KG1 (cell line): ENCODE measurements around the gene TCF12.
A peak's percentile ranks its signal among the peaks of the same experiment; 100 is the strongest.

Experiments used
- DNase-seq: peaks from one replicate; lab custom pipeline; 2025; lab: John Stamatoyannopoulos, UW

Gene TCF12

DNA sequence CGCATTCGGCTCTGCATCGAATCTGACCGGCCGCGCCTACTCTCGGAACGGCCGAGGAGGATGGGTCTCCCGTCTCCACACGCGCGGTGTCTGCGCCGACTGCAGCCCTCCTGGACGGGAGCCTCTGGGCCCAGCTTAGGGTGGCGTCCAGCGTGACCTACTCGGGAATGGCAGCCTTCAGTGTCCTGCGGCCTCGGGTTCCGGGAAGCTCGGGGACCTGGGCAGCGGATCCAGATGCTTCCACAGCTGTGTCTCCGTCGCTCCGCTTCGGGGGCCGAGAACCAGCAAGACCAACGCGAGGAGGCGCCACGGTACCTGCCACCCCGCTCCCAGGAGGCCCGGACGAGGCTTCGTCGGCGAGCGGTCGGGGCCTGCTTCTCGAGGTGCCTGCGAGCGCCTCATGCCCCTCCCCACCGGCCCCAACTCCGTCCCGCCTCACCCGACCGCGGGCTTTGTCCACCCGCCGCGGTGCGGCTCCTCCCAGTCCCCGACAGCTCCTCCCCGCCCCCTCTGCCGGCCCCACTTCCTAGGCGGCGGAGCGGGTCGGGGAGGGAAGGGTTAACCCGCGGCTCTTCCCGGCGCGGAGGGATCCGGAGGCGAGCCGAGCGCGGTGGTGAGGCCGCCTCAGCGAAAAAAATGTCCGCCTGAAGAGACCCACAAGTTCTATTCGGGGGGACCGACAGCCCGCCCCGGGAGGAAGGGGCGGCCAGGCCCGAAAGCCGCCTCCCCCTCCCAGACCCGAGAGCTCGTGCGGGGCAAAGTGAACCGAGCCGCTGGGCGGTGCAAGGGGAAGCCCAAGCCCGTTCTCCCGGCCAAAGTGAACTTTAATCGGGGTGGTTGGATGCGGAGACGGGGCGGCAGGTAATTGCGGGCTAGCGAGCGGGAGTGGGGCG is at the start of gene TCF12:
Gene TCF12, plus strand, starts transcription at position 599 of the 893 bp plus-strand sequence. CDS start 1,270 bp downstream, outside the sequence.
- DNase-seq: peak; percentile 91

DNA sequence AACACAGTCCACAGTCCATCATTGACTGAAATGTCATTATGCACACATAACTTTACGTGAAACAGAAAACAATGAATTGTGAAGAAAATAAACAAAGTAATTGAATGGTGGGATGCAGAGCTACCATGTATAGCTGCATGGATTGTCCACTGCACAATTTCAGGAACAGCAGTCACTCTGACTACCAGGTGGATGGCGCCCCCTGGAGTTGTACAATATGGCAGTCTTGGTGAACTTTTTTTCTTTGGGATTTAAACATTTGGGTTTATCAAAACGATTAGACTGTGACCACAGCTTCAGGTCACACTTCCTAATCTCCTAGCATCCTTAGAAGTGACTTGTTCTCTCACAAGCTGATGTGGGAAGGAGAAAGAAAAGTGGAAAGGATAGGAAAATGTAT is 48.9 kb upstream of the TCF12 start:
- DNase-seq: no peak

DNA sequence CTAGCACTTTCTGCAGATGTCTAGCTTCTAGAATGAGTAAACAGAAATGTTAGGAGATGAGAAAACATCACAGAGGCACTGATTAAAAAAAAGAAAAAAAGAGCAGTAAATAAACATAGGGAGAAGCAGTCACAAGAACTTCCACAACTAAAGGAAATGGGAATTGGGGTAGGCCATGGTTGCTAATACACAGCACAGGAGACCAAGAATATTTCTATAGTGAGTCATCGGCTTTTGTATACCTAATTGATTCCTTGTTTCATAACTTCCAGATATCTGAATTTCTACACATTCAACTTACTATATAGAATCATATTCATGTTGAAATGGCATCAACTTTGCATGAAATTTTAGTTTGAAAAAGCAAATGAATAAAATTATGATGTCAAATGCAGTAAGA is 47.3 kb upstream of the TCF12 start:
- DNase-seq: no peak

DNA sequence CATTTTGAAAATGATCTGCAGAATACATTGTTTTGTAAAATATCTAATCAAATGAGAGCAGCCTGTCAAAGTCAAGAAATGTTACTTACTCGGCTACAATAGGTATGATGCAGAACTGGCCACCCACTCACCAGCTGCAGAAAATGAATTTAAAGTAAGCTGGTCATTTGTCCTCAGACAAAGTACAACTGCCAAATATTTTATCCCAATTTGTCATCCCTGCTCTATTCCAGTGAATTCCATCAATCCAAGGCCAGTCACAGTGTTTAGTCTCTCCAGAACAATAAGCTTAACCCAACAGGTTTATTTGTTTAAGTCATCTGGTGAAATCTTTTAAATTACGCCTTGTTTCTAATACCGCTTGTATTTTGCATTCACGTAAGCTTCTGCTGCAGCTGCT is 46.6 kb upstream of the TCF12 start:
- DNase-seq: no peak

DNA sequence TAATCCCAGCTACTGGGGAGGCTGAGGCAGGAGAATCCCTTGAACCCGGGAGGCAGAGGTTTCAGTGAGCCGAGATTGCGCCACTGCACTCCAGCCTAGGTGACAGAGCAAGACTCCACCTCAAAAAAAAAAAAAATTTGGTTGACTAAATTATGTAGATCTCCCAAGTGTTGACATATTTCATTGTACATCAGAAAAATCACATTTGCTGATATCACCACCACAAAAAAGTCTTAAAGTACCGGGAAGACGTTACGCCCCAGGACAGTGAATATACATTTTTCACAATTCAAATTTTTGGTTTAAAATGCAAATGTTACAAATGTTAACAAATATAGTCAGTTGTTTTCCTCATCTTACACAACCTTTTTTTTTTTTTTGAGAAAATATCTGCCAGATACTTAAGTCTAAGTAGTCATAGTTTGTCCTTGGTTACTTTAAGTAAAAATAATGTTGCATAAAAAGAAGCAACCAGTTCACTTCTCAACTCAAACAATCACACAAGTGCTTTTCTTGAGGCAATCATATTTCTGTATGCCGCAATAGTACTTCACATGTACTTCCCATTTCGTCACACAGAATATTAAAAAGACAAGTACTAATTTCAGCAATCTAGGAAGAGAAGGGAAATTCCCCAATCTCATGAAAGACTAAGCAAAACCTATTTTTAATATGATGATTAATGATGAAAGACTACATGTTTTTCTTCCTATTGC is 41.0 kb upstream of the TCF12 start:
- no peak for DNase-seq

DNA sequence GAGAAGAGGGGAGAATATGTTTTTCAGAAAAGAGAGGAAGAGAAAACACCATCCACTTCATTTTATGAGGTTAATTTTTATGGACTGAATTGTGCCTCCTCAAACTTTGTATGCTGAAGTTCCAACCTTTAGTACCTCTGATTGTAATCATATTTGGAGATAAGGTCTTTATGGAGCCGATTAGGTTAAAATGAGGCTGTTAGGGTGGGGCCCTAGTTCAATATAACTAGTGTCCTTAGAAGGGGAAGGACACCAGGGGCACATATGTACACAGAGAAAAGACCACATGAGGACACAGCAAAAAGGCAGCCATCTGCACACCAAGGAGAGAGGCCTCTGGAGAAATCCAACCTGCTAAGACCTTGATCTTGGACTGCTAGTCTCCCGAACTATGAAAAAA is 38.9 kb upstream of the TCF12 start:
- DNase-seq: no peak

DNA sequence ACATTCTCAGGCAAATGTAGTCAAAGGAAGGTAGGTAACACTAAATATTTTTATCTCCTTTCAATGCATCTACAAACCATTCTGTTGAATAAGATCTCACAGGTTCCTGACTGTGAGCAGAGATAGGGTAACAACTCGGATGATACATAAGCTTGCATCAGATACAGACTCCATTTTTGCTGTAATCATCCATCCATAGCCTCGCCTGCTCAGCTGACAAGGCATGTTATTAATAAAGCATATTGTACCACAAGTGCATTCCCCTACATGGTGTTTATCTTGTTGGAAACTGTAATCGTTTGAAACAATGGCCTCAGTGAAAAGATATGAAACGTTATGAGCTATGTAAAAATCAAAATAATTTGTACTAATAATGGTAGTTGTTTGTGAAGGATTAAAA is 35.4 kb upstream of the TCF12 start:
- DNase-seq: no peak

DNA sequence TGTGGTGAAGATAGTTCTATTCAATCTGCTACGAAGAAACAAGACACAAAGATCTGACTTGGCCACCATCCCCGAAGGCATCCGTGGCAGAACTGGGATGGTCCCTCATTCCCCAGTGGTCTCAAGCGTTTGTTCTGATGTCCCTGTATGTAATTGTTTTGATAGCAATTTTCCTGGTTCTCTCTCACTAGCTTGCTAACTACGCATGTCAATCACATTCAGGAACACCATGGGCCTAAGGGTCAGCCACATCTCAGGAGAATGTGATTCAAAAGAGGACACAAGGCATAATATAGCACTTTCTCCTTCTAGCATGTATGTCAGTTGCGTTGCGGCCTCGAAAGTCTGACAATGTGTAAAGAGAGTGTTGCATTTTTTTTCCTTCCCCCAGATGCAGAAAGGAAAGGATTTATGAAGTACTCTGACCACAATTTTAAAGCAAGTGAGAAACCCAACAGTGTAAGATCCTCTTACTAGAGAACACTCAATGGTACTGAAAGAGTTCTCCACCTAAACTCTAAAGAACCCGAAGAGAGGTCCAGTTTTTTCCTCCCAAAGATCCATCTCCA is 32.0 kb upstream of the TCF12 start:
- no peak for DNase-seq

DNA sequence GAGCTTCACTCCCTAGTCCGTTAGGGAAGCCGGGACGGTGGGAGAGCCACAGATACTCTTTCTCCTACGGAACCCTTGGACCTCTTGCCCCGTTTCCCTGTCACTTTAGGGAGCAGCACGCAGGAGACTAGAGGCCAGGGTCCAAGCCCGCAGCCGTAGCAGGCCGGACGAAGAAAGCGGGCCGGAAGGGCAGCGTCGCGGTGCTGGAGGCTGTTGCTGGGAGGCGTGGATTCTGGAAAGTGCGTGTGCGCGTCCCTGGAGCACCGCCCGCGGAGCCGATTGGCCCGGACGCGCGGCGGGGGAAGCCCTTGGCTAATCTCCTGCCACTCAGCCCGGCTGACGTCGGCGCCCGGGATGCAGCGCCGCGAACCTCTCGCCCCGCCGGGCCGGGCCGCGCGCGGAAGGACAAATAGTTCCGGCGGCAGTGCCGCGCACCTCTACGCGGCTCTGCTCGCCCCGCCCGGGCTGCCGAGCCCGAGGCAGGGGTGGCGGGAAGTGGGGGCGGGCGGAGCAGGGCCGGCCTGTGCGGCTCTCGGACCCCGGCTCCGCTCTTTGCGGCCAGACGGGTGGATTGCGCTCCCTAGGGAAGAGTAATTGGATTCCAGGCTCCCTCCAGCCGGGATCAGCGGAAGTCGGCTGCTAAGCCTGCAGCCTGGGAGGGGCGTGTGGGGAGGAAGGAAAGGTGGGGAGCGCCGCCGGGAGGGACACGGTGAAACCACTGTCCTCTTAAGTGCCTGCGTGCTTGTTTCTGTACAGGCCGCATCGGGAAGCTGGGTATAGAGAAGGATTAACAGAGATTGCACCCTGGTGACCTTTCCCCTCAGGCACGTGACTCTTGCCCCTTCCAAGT is 31.3 kb upstream of the TCF12 start:
- DNase-seq: peak; percentile 49

DNA sequence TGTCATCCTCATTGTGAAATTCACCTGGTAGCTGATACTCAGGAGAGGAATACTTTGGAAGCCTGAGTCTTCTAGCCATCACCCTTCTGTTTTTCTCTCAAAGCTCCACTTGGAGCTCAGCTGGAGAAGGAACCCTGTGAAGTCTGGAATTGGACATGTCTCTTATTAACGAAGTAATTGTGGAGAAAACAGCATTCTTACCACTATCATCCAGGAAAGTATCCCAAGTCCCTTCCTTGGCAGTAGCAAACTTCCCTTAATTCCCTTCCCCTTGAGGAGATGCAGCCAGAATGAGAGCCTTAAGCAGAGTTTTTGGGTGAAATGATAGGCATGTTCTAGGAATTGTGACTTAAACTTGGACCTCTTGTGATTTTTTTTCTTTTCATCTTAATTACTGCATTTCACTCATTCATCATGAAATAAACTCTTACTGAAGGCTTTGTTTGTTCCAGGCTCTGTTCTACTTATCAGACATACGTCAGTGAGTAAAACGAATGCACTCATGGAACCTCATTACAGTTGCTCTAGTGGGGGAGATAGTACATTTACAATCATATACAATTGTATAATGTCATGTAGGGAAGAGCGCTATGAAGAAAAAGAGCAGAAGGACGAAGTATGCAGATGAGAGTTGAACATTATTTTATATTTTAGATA is 30.5 kb upstream of the TCF12 start:
- no peak for DNase-seq

DNA sequence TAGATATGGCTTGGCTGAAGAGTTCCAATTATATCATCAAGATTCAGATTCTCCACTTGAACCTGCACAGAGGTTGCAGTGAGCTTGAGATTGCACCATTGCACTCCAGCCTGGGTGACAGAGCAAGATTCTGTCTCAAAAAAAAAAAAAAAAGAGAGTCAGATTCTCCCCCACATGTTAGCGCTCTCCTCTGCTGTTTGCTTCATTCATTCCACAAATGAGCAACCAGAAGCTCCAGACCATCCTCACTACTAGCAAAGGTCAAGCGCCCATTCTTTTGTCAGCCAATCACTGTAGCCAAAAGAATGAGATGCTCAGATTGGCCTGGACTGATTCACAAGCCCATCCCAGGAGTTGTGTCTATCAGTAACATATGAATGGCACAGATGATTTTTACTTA is 28.4 kb upstream of the TCF12 start:
- DNase-seq: no peak

DNA sequence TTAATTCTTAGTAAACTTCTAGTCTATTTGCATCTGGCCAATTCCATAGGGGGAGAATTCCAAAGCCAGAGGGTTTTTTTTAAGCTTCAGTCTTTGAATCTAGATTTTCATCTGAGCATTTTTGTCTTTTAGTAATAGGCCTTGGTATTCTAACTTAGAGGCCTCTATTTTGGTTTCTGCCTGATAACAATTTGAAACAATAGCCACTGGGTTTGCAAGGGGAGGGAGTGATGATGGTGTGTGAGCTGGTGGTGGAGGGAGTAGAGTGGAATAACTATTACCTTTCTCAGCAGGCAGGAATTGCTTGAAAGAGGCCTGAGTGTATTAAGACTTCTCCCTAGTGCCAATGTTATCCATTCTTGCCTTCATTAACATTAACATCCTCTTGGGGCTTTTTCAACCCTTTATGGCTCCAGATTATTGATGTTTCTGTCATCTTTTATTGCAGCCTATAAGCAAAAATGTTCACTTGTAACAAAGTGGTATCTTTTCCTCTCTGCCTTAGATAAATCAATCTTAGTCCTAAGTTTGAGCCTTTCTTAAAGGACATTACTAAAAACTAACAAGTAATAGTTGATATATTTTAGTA is 26.5 kb upstream of the TCF12 start:
- no peak for DNase-seq

DNA sequence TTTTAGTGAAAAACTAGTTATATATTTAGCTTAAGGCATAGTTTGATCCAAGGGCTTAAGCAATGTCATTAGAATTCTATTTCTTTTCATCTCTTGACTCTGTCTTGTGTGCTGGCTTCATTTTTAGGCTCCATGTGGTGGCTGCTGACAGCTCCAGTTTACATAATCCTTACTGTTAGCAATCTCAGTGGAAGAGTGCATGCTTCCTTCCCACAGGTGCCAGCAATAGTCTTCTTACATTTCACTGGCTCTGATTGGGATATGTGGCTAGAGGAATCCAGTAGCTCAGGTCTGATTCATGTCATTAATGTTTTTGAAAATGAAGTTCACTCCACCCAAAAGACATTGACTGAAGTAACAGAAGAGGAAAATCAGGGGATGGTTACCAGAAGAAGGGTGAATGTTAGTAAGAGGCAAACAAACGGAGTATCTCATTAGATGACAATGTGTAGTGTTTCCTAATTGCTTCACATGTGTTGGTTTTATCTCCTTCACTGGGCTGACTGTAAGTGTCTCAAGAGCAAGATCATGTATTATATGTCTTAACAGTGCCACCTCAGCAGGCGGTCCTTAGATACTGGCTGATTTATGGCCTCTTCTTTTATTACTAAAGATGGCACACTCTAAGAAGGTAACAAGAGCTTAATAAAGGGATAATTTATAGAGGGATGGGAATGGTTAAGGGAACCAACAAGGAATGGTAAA is 25.6 kb upstream of the TCF12 start:
- no peak for DNase-seq

DNA sequence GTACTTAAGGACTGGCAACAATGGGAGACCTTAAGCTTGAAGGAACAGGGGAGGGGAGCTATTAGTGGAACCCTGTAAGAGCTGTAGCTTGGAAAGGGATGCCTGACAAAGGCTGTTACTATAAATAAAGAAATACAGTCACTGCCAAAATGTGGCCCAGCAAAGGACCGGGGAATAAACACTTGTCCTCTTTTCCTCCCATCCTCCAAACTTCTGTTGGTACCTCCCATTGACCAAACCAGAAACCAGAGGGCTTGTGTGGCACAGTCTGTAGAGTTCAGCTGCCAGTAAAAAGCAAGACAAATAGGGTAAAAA is 25.1 kb upstream of the TCF12 start:
- DNase-seq: no peak

DNA sequence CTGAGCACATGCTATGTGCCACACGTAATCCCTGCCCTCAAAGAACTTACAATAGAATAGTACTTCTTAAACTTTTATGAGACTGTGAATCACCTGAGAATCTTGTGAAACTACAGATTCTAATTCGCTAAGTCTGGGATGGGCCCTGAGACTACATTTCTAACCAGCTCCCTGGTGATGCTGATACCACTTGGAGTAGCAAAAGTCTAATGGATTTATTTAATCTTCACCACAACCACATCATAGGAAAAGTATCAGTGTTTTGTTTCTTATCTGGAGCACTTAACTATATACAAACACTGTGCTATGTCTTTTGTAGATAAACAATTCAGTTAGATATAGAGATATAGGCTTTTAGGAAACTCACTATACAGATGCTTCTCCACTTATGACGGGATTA is 23.8 kb upstream of the TCF12 start:
- no peak for DNase-seq

DNA sequence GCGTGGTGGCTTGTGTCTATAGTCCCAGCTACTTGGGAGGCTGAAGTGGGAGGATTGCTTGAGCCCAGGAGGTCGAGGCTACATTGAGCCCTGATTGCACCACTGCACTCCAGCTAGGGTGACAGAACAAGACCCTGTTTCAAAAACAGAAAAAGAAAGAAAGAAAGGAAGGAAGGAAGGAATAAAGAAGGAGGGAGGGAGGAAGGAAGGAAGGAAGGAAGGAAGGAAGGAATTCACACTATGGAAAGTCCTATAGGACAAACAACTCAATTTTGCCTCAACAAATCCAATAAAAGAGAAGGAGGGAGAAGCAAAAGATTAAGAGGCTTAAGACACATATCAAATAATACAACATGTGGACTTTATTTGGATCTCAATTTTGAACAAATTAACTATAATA is 16.5 kb upstream of the TCF12 start:
- no peak for DNase-seq

DNA sequence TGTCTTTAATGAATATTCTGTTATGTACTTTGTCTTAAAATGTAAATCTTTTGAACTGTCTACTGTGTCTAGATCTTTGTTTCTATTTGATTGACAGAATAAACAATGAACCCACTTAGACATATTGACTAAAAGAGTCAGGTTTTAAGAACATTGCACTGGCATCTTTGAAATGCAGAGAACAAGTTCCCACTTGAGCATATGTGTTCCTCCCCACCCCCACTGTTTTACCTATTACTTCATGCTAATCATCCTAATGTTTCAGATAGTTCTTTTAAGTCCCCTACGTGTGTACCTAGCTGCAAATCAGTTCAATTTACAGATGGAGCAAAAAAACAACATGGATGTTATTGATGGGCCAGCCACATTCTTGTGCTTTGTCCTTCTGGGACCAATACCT is 11.7 kb upstream of the TCF12 start:
- no peak for DNase-seq

DNA sequence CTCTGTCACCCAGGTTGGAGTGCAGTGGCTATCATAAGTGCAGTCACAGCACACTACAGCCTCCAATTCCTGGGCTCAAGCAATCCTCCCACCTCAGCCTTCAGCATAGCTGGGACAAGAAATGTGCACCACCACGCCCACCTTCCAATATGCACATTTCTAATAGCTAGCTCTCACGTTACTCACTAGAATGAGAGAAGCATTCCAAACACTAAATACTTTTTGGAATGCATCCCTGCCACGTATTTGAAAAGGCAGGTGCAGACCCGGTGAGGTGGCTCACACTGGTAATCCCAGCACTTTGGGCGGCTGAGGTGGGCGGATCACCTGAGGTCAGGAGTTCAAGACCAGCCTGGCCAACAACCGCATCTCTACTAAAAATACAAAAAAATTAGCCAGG is 7.6 kb upstream of the TCF12 start:
- no peak for DNase-seq

DNA sequence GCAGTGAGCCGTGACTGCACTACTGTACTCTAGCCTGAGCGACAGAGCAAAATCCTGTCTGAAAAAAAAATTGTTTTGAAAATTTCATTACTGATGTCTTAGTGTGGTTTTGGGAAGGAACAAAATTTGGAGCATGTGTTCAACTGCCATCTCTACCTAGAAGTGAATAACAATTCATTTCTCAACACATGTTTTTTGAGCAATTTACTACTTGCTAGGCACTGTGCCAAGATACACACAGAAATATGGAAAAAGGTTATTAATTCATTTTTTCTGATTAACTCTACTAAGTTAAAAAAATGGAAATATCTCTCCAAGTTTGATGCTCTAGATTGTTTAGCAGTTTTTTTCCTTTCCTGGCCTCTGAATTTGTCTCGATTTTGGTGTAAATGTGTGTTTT is 5.2 kb upstream of the TCF12 start:
- DNase-seq: no peak

DNA sequence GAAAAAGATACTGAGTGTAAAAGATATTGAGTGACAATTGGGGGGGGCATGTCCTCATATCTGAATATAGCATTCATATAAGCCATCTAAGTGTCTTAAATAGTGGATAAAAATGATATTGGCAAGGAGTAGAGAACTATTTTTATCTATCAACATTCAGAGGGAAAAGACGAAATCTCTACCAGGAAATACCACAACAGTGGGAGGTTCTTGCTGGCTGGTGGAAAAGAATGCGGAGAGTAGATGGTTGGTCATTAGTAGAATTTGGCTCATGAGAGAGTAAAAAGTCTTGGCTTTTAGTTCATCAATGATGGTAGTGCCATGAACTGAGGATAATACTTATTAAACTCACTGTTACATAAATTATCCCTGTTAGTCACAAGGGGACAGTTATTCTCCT is 4.8 kb upstream of the TCF12 start:
- no peak for DNase-seq

DNA sequence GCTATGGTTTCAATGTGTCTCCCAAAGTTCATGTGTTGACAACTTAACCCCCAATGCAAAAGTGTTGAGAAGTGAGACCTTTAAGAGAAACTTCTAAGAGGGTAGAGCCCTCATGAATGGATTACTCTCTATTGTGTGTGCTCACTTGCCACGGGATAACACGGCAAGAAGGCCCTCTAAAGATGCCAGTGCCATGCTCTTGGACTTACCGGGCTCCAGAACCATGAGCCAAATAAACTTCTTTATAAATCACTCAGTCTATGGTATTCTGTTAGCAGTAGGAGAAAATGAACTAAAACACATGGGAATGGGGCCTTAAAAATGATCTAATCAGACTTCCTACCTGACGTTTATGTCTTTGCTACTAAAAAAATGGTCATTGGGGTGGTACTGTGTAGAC is 2.6 kb upstream of the TCF12 start:
- no peak for DNase-seq
